Measurements from ENCODE around the gene CAV3.

GRCh38 chr3:8760091-8760490 lies 26.5 kb downstream of the CAV3 start:
- TF ChIP-seq POLR2A (IDR thresholded peaks at IDR 0.05): no peak
- TF ChIP-seq CTCF (IDR thresholded peaks at IDR 0.05): no peak

Data from lower leg skin (tissue), 3 donors.